BE2C (cell line): ENCODE data around the gene RBM15B.
A peak's percentile ranks its signal among the peaks of the same experiment; 100 is the strongest.

Source experiments
- DNase-seq: peaks from one replicate; pipeline ENCODE4 v3.0.0-alpha.2; 2020
- H3K27me3 ChIP-seq: fragments of 250-450 bp; sonication (Bioruptor Pico); 2 replicates; pipeline ENCODE4 v1.5.1; 2020; ENCODE audit warnings: mild to moderate bottlenecking
- H3K36me3 ChIP-seq: fragments of 250-450 bp; sonication (Bioruptor Pico); 2 replicates; pipeline ENCODE4 v1.5.1; 2020; ENCODE audit warnings: mild to moderate bottlenecking
- H3K4me1 ChIP-seq: fragments of 250-450 bp; sonication (Bioruptor Pico); 2 replicates; pipeline ENCODE4 v1.5.1; 2020
- H3K4me3 ChIP-seq: 2 replicates; pipeline ENCODE4 v1.5.1; 2011; ENCODE audit warnings: low read depth, low read length
- H3K9me3 ChIP-seq: fragments of 250-450 bp; sonication (Bioruptor Pico); 2 replicates; pipeline ENCODE4 v1.5.1; 2020
- TF ChIP-seq, protein P1 (sequence below): IDR thresholded peaks from 2 replicates; pipeline ENCODE4 v1.5.1; 2012; ENCODE audit warnings: mild to moderate bottlenecking, low read depth, low read length

Gene RBM15B

DNA sequence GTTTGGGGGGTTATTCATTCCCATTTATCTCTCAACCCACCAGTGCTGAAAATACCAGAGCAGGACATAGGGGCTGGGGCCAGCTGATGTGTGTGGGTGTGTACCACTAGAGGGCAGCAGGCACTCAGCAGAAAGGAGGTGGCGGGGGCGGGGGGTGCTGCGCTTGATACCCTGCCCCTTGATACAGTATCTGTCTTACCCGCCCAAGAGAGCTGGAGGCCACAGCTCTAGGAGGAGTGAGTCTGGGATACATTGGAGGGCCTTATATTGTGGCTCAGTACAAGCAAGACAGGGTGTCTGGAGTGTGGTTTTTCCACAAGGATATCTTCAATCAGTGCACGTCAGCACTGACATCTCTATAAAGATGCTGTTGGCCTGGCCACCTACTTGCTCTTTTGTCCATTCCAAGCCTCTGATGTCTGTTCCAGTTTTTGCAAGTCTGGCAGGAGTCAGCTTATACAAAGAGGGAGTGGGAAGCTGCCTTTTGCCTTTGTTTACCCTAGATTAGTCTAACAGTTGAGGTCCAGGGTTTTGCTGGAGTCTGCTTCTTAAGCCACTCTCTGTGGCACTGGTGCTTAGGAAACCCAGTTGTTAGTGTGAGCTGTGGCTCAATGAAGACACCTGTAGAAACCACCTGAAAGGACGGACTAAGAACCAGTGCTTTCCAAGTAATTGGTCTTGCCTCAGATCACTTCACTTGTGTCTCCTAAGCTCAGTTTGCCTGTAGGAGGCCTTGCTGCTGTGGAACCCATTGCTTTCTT, 1.5 kb upstream of the RBM15B start:
- DNase-seq = peak; percentile 64
- H3K4me1 ChIP-seq = no peaks in the 10 kb centered on the region; the same call in 1 of the 2 replicates
- peaks cover 28% of the 10 kb centered on the region for H3K36me3 ChIP-seq
- no peaks in the 10 kb centered on the region for H3K9me3 ChIP-seq
- H3K27me3 ChIP-seq = no peaks in the 10 kb centered on the region
- no peak overlapping the region for H3K4me3 ChIP-seq
- TF ChIP-seq, protein P1, sequence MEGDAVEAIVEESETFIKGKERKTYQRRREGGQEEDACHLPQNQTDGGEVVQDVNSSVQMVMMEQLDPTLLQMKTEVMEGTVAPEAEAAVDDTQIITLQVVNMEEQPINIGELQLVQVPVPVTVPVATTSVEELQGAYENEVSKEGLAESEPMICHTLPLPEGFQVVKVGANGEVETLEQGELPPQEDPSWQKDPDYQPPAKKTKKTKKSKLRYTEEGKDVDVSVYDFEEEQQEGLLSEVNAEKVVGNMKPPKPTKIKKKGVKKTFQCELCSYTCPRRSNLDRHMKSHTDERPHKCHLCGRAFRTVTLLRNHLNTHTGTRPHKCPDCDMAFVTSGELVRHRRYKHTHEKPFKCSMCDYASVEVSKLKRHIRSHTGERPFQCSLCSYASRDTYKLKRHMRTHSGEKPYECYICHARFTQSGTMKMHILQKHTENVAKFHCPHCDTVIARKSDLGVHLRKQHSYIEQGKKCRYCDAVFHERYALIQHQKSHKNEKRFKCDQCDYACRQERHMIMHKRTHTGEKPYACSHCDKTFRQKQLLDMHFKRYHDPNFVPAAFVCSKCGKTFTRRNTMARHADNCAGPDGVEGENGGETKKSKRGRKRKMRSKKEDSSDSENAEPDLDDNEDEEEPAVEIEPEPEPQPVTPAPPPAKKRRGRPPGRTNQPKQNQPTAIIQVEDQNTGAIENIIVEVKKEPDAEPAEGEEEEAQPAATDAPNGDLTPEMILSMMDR = peak; percentile 71

DNA sequence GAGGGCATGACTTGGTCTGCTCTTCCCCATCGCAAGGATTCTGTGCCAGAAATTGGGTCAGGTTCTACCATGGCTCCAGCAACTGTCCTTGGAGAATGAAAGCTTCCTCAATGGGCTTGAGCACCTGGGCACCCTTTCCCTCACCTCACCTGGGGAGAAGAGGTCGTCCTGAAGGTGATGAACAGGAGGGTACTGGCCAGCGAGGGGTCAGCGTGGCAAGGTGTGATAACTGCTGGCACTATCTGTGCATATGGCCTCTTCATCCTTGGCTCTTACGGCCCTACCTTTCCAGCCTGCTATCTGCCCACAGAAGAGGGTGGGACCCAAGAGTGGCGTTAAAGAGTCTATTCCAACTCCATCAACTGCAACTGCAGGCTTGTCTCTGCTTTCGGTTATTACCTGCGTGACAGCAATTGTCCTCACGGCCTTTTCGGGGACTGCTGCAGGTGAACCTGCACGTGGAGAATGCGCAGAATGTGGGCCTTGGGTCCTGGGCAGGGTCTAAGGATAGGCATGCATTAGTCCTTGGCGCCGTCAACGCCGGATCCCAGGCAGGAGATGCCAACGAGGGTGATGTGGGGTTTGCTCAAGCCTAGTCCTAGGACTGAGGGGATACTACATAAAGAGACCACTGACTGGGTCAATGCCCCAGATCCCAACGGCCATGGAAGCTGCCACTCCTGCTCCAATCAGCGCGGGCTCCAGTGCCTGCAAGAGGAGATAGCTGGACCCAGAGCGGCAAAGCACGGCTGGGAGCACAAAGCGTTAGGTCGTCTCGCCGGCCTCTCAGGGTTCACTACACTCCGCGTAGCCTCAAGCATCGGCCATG, 625 bp upstream of the RBM15B start:
- no peaks in the 10 kb centered on the region; the same call in 1 of the 2 replicates for H3K4me1 ChIP-seq
- DNase-seq = no peak
- H3K4me3 ChIP-seq = peak overlapping the region; percentile 28
- H3K36me3 ChIP-seq = peaks cover 36% of the 10 kb centered on the region
- TF ChIP-seq, protein P1 = no peak
- no peaks in the 10 kb centered on the region for H3K9me3 ChIP-seq
- H3K27me3 ChIP-seq = no peaks in the 10 kb centered on the region

DNA sequence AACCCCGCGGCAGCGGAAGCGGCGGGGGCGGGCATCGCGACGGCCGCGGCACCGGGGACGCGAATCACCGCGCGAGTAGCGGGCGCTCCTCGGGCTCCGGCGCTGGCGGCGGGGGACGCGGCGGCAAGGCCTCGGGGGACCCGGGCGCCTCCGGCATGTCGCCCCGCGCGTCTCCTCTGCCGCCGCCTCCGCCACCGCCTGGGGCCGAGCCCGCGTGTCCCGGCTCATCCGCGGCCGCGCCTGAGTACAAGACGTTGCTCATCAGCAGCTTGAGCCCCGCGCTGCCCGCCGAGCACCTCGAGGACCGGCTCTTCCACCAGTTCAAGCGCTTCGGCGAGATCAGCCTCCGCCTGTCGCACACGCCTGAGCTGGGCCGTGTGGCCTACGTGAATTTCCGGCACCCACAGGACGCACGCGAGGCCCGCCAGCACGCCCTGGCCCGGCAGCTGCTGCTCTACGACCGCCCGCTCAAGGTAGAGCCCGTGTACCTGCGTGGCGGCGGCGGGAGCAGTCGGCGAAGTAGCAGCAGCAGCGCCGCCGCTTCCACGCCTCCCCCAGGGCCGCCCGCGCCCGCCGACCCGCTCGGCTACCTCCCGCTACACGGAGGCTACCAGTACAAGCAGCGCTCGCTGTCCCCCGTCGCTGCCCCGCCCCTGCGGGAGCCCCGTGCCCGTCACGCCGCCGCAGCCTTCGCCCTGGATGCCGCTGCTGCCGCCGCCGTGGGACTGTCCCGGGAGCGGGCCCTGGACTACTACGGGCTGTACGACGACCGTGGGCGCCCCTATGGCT, 675 bp downstream of the RBM15B start:
- peaks cover 45% of the 10 kb centered on the region for H3K36me3 ChIP-seq
- TF ChIP-seq, protein P1 = no peak
- peak; percentile 23 for DNase-seq

DNA sequence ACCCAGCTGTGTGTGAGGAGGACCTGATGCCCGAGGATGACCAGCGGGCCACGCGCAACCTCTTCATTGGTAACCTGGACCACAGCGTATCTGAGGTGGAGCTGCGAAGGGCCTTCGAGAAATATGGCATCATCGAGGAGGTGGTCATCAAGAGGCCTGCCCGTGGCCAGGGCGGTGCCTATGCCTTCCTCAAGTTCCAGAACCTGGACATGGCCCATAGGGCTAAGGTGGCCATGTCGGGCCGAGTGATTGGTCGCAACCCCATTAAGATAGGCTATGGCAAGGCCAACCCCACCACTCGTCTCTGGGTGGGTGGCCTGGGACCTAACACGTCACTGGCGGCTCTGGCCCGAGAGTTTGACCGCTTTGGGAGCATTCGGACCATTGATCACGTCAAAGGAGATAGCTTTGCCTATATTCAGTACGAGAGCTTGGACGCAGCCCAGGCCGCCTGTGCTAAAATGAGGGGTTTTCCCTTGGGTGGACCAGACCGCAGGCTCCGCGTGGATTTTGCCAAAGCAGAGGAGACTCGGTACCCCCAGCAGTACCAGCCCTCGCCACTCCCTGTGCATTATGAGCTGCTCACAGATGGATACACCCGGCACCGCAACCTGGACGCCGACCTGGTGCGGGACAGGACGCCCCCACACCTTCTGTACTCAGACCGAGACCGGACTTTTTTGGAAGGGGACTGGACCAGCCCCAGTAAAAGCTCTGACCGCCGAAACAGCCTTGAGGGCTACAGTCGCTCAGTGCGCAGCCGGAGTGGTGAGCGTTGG, 1.5 kb downstream of the RBM15B start:
- no peaks in the 10 kb centered on the region; the same call in 1 of the 2 replicates for H3K4me1 ChIP-seq
- H3K36me3 ChIP-seq = peaks cover 45% of the 10 kb centered on the region
- peak overlapping the region; percentile 68 for H3K4me3 ChIP-seq
- DNase-seq = no peak
- no peaks in the 10 kb centered on the region for H3K27me3 ChIP-seq
- TF ChIP-seq, protein P1 = no peak
- H3K9me3 ChIP-seq = no peaks in the 10 kb centered on the region

More for the DNA sequence above, 675 bp downstream of the RBM15B start:
- no peaks in the 10 kb centered on the region for H3K9me3 ChIP-seq
- H3K4me3 ChIP-seq = peak overlapping the region; percentile 68
- no peaks in the 10 kb centered on the region for H3K27me3 ChIP-seq
- H3K4me1 ChIP-seq = no peaks in the 10 kb centered on the region; the same call in 1 of the 2 replicates

DNA sequence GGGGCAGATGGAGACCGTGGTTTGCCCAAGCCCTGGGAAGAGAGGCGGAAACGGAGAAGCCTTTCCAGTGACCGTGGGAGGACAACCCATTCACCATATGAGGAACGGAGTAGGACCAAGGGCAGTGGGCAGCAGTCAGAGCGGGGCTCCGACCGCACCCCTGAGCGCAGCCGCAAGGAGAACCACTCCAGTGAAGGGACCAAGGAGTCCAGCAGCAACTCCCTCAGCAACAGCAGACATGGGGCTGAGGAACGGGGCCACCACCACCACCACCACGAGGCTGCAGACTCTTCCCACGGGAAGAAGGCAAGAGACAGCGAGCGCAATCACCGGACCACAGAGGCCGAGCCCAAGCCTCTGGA, 2.0 kb downstream of the RBM15B start:
- no peaks in the 10 kb centered on the region; the same call in 1 of the 2 replicates for H3K4me1 ChIP-seq
- no peak overlapping the region for H3K4me3 ChIP-seq
- TF ChIP-seq, protein P1 = no peak
- H3K9me3 ChIP-seq = no peaks in the 10 kb centered on the region
- DNase-seq = no peak
- peaks cover 45% of the 10 kb centered on the region for H3K36me3 ChIP-seq
- H3K27me3 ChIP-seq = no peaks in the 10 kb centered on the region
